Vagina (tissue), 2 donors: ENCODE measurements around the gene KRT81. TPM values are rescaled to one million over a fixed set of nuclear protein-coding genes. Genes with fewer than 3 reads are reported as not detected.
"Not testable (repeated sequence)": the region's sequence is repeated elsewhere in the genome, so short reads cannot be mapped to it uniquely, and the experiment has no call there.

Experiments
- DNase-seq, 2 donors: peaks; one replicate each; pipeline ENCODE4 v3.0.0-alpha.2; 2017; ENCODE audit errors: extremely low spot score in 2 of 2
- H3K27ac ChIP-seq: fragments of 200-600 bp; sonication (generic); one replicate; pipeline ENCODE4 v1.5.1; 2019
- H3K27me3 ChIP-seq: fragments of 200-600 bp; sonication (generic); one replicate; pipeline ENCODE4 v1.5.1; 2019
- H3K36me3 ChIP-seq, 2 donors: fragments of 200-600 bp; sonication (generic); one replicate each; pipeline ENCODE4 v1.5.1; 2017 to 2019
- H3K4me1 ChIP-seq: fragments of 200-600 bp; sonication (generic); one replicate; pipeline ENCODE4 v1.5.1; 2019
- H3K4me3 ChIP-seq, 2 donors: fragments of 200-600 bp; sonication (generic); 1 replicate in 1 of 2; 2 replicates in 1 of 2; pipeline ENCODE4 v1.5.1; 2016 to 2019
- H3K9me3 ChIP-seq: fragments of 200-600 bp; sonication (generic); one replicate; pipeline ENCODE4 v1.5.1; 2019
- CTCF ChIP-seq, 3 experiments: fragments of 450-650 bp in 2 of 3; fragments of 200-600 bp in 1 of 3; sonication (generic) in 1 of 3; IDR thresholded peaks; one replicate each; pipeline ENCODE4 v1.5.1; 2017 to 2019; ENCODE audit warnings: antibody characterized with exemption in 3 of 3, mild to moderate bottlenecking in 2 of 3, moderate library complexity in 2 of 3
- POLR2A ChIP-seq, 2 donors: fragments of 450-650 bp; IDR thresholded peaks; one replicate each; pipeline ENCODE4 v1.6.1; 2017; ENCODE audit warnings: antibody characterized with exemption in 2 of 2, mild to moderate bottlenecking in 2 of 2, moderate library complexity in 2 of 2
- POLR2AphosphoS5 ChIP-seq, 2 donors: sonication (generic); formaldehyde crosslinking; IDR thresholded peaks; one replicate each; pipeline ENCODE4 v1.9.0; 2017; ENCODE audit warnings: antibody characterized with exemption in 2 of 2, mild to moderate bottlenecking in 2 of 2, low read depth in 1 of 2; ENCODE audit not compliant: insufficient read depth in 1 of 2
- intact Hi-C: fragments of 100-400 bp; cut with DNase I; formaldehyde crosslinking; loops from one replicate; pipeline ENCODE4 v1.15.1; 2023
- total RNA-seq: library from RNA; depleted of rRNA; stranded (reverse); fragments of >200 nt; gene quantifications from one replicate; pipeline ENCODE4 v1.2.3, GENCODE V29; 2016

The KRT81 gene
- total RNA-seq, 1 donor from 2014 or later, result not detected

GRCh38 chr12:52305921-52306705, 14.8 kb upstream of the KRT81 start:
- H3K4me3 ChIP-seq, result no peak overlapping the region
- peaks cover 11% of the 10 kb centered on the region for H3K4me1 ChIP-seq
- H3K27ac ChIP-seq, result no peak overlapping the region
- no peaks in the 10 kb centered on the region for H3K36me3 ChIP-seq
- intact Hi-C loops, result no loop called here
- no peak for DNase-seq
- H3K9me3 ChIP-seq, result no peaks in the 10 kb centered on the region
- TF ChIP-seq POLR2AphosphoS5 (IDR thresholded peaks at IDR 0.05; ENCODE audit: insufficient read depth in 1 of 2, low read depth in 1 of 2) (no peak), POLR2A (IDR thresholded peaks at IDR 0.05) (no peak), CTCF (IDR thresholded peaks at IDR 0.05) (no peak)
- H3K27me3 ChIP-seq, result no peaks in the 10 kb centered on the region

- H3K27ac ChIP-seq, H3K4me3 ChIP-seq, DNase-seq, H3K36me3 ChIP-seq, intact Hi-C loops, H3K27me3 ChIP-seq, H3K9me3 ChIP-seq: not testable (repeated sequence)
- peaks cover 11% of the 10 kb centered on the region for H3K4me1 ChIP-seq
These were observed 13.6 kb upstream of the KRT81 start for GRCh38 chr12:52304941-52305411.

- H3K9me3 ChIP-seq, intact Hi-C loops, H3K36me3 ChIP-seq, H3K4me3 ChIP-seq, H3K27ac ChIP-seq, DNase-seq, H3K4me1 ChIP-seq, H3K27me3 ChIP-seq: not testable (repeated sequence)
These were observed 11.0 kb upstream of the KRT81 start for GRCh38 chr12:52302242-52302914.

GRCh38 chr12:52301721-52302120, 10.4 kb upstream of the KRT81 start:
- intact Hi-C loops, H3K9me3 ChIP-seq, H3K36me3 ChIP-seq, H3K4me1 ChIP-seq, H3K27me3 ChIP-seq, H3K4me3 ChIP-seq, H3K27ac ChIP-seq, DNase-seq: not testable (repeated sequence)

- DNase-seq, result no peak
- no peaks in the 10 kb centered on the region for H3K36me3 ChIP-seq
- no peak overlapping the region for H3K27ac ChIP-seq
- no peaks in the 10 kb centered on the region for H3K4me1 ChIP-seq
- TF ChIP-seq POLR2A (IDR thresholded peaks at IDR 0.05) (no peak), POLR2AphosphoS5 (IDR thresholded peaks at IDR 0.05; ENCODE audit: insufficient read depth in 1 of 2, low read depth in 1 of 2) (no peak), CTCF (IDR thresholded peaks at IDR 0.05) (no peak)
- no peaks in the 10 kb centered on the region for H3K27me3 ChIP-seq
- intact Hi-C loops, result no loop called here
- H3K4me3 ChIP-seq, result no peak overlapping the region
- no peaks in the 10 kb centered on the region for H3K9me3 ChIP-seq
These were observed 9.7 kb upstream of the KRT81 start for GRCh38 chr12:52300796-52301691.

- Histone ChIP-seq H3K27ac (no peak overlapping the region), H3K36me3 (no peaks in the 10 kb centered on the region), H3K9me3 (no peaks in the 10 kb centered on the region), H3K27me3 (no peaks in the 10 kb centered on the region), H3K4me1 (no peaks in the 10 kb centered on the region), H3K4me3 (no peak overlapping the region)
- intact Hi-C loops, result no loop called here
- DNase-seq, result no peak
- TF ChIP-seq POLR2A (IDR thresholded peaks at IDR 0.05) (no peak), CTCF (IDR thresholded peaks at IDR 0.05) (no peak)
These were observed 7.4 kb upstream of the KRT81 start for GRCh38 chr12:52298677-52299190.
